ENCODE measurements around the gene NAA50. TPM values are rescaled to one million over a fixed set of nuclear protein-coding genes. Genes with fewer than 3 reads are reported as not detected.

The NAA50 gene
- total and polyA plus RNA-seq, 2 donors (not counting 1 experiment from before 2014, with no cell fraction given): 27.6 to 116 TPM

DNA sequence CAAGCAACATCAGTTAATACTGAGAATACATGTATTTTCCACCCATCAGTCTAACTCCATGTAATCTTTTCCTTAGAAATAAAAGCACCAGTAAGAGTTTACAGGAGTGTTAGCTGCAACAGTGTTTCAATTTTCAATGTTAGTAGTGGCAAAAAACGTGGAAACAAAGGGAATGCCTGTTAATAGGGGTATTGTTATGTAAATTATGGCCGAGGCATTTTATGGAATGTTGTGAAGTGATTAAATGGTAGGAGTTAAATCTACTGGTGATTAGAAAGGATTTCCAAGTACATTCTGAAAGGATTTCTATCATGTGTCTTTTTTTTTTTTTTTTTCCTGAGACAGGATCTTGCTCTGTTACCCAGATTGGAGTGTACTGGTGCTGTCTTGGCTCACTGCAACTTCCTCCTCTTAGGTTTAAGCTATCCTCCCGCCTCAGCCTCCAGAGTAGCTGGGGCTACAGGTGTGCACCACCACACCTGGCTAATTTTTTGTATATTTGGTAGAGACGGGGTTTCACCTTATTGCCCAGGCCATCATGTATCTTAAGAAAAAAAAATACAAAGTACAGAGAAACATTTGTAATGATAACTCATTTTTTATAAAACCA lies 7.4 kb upstream of the NAA50 start:
- intact Hi-C loops (cut with micrococcal nuclease): no loop called here
- DNase-seq: no peak
- no peak overlapping the region for H3K4me3 Mint-ChIP-seq
- Histone ChIP-seq H3K4me1 (ENCODE audit: control insufficient read depth in 2 of 2, insufficient read depth in 2 of 2, low read length in 2 of 2) (peaks cover 22 to 27% of the 10 kb centered on the region in 2 donors), H4K20me1 (ENCODE audit: control insufficient read depth, insufficient read depth, low read length, poor library complexity, severe bottlenecking) (peaks cover 6% of the 10 kb centered on the region), H3K27ac (ENCODE audit: low read length in 2 of 2) (peak overlapping the region in 1 of 2 donors; percentile 74), H3K79me2 (ENCODE audit: control insufficient read depth, insufficient read depth, low read length) (peaks cover 78% of the 10 kb centered on the region), H2AFZ (ENCODE audit: insufficient read depth, low read depth, low read length, poor library complexity, severe bottlenecking) (no peak overlapping the region), H3K36me3 (replicated peaks in 1 of 2; ENCODE audit: control extremely low read depth in 1 of 2, control insufficient read depth in 1 of 2, extremely low read depth in 1 of 2, insufficient read depth in 2 of 2, low read length in 1 of 2) (no peaks in the 10 kb centered on the region), H3K4me3 (ENCODE audit: control extremely low read depth in 1 of 5, extremely low read depth in 1 of 5, insufficient read depth in 1 of 5, low read depth in 2 of 5, low read length in 4 of 5) (no peak overlapping the region), H3K9me3 (ENCODE audit: control extremely low read depth in 1 of 3, control insufficient read depth in 2 of 3, insufficient read depth in 1 of 3, low read length in 2 of 3) (peaks cover 0 to 4% (median 1%) of the 10 kb centered on the region in 3 donors), H3K27me3 (replicated peaks in 1 of 4; ENCODE audit: control extremely low read depth in 1 of 4, control insufficient read depth in 3 of 4, insufficient read depth in 4 of 4, low read length in 3 of 4) (no peaks in the 10 kb centered on the region), H3K4me2 (replicated peaks; ENCODE audit: low read depth, low read length, poor library complexity, severe bottlenecking) (no peak overlapping the region), H3K9ac (ENCODE audit: low read length) (no peak overlapping the region)
- CTCF ChIA-PET: interaction anchor here (0.7 kb wide), 1 partner anchor 526 kb away, joined by 4 read pairs; no protein-coding TSS in a partner anchor
- WGBS (ENCODE audit: insufficient coverage): 100% methylated on average over 2 of the region's 4 CpGs
- peaks cover 2% of the 10 kb centered on the region for H3K9me3 Mint-ChIP-seq (ENCODE audit: insufficient read depth)
- peaks cover 39% of the 10 kb centered on the region for H3K4me1 Mint-ChIP-seq
- TF ChIP-seq EZH2 (IDR thresholded peaks at IDR 0.05; ENCODE audit: borderline replicate concordance, insufficient read depth, low read depth, low read length, poor library complexity, severe bottlenecking): no peak
- TF ChIP-seq, protein P1, sequence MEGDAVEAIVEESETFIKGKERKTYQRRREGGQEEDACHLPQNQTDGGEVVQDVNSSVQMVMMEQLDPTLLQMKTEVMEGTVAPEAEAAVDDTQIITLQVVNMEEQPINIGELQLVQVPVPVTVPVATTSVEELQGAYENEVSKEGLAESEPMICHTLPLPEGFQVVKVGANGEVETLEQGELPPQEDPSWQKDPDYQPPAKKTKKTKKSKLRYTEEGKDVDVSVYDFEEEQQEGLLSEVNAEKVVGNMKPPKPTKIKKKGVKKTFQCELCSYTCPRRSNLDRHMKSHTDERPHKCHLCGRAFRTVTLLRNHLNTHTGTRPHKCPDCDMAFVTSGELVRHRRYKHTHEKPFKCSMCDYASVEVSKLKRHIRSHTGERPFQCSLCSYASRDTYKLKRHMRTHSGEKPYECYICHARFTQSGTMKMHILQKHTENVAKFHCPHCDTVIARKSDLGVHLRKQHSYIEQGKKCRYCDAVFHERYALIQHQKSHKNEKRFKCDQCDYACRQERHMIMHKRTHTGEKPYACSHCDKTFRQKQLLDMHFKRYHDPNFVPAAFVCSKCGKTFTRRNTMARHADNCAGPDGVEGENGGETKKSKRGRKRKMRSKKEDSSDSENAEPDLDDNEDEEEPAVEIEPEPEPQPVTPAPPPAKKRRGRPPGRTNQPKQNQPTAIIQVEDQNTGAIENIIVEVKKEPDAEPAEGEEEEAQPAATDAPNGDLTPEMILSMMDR (IDR thresholded peaks at IDR 0.05): no peak
- H3K27ac Mint-ChIP-seq: no peak overlapping the region
- no peaks in the 10 kb centered on the region for H3K27me3 Mint-ChIP-seq
- POLR2A ChIA-PET: interaction anchor here (0.7 kb wide), 1 partner anchor 222 kb away, joined by 3 read pairs; no protein-coding TSS in a partner anchor
- no peak for ATAC-seq (ENCODE audit: low read depth)

DNA sequence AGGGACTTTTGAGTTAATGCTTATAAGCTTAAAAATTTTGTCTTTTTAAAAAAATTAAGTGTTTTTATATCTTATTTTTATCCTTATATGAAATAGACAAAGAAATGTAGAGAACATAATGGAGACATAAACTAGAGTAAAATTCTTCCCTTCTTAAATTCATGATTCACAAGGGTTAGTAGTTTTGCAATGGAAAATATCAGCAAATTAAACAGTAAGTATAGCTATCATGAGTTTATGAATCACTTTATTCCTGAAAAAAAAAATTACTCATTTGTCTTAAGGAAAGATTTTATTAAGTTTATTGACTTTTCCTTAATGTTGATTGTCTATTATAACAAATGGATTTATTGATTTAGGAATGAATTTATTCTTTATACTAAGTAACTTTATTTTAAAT lies 5.1 kb upstream of the NAA50 start:
- Histone ChIP-seq H3K4me2 (replicated peaks; ENCODE audit: low read depth, low read length, poor library complexity, severe bottlenecking) (no peak overlapping the region), H4K20me1 (ENCODE audit: control insufficient read depth, insufficient read depth, low read length, poor library complexity, severe bottlenecking) (peaks cover 3% of the 10 kb centered on the region), H3K4me3 (ENCODE audit: control extremely low read depth in 1 of 5, extremely low read depth in 1 of 5, insufficient read depth in 1 of 5, low read depth in 2 of 5, low read length in 4 of 5) (no peak overlapping the region), H3K27ac (ENCODE audit: low read length in 2 of 2) (no peak overlapping the region), H3K4me1 (ENCODE audit: control insufficient read depth in 2 of 2, insufficient read depth in 2 of 2, low read length in 2 of 2) (peaks cover 31 to 38% of the 10 kb centered on the region in 2 donors), H3K36me3 (replicated peaks in 1 of 2; ENCODE audit: control extremely low read depth in 1 of 2, control insufficient read depth in 1 of 2, extremely low read depth in 1 of 2, insufficient read depth in 2 of 2, low read length in 1 of 2) (no peaks in the 10 kb centered on the region), H3K9me3 (ENCODE audit: control extremely low read depth in 1 of 3, control insufficient read depth in 2 of 3, insufficient read depth in 1 of 3, low read length in 2 of 3) (peaks cover 0 to 1% (median 0%) of the 10 kb centered on the region in 3 donors), H3K27me3 (replicated peaks in 1 of 4; ENCODE audit: control extremely low read depth in 1 of 4, control insufficient read depth in 3 of 4, insufficient read depth in 4 of 4, low read length in 3 of 4) (no peaks in the 10 kb centered on the region), H3K9ac (ENCODE audit: low read length) (no peak overlapping the region), H3K79me2 (ENCODE audit: control insufficient read depth, insufficient read depth, low read length) (peaks cover 80% of the 10 kb centered on the region), H2AFZ (ENCODE audit: insufficient read depth, low read depth, low read length, poor library complexity, severe bottlenecking) (no peak overlapping the region)
- TF ChIP-seq, protein P1 (IDR thresholded peaks at IDR 0.05): no peak
- TF ChIP-seq EZH2 (IDR thresholded peaks at IDR 0.05; ENCODE audit: borderline replicate concordance, insufficient read depth, low read depth, low read length, poor library complexity, severe bottlenecking): no peak
- no peaks in the 10 kb centered on the region for H3K9me3 Mint-ChIP-seq (ENCODE audit: insufficient read depth)
- H3K4me1 Mint-ChIP-seq: peaks cover 49% of the 10 kb centered on the region
- no peak for DNase-seq
- H3K27ac Mint-ChIP-seq: no peak overlapping the region
- ATAC-seq (ENCODE audit: low read depth): no peak
- intact Hi-C loops (cut with micrococcal nuclease): no loop called here
- no peak overlapping the region for H3K4me3 Mint-ChIP-seq
- POLR2A ChIA-PET: no interaction called here
- CTCF ChIA-PET: interaction anchor here (1.1 to 2.3 kb wide), 2 partner anchors 41 to 74 kb away, joined by 3 to 5 read pairs; no protein-coding TSS in a partner anchor
- no peaks in the 10 kb centered on the region for H3K27me3 Mint-ChIP-seq
